Testis (tissue), 3 donors: ENCODE results near the gene HSPA9. TPM values are rescaled to one million over a fixed set of nuclear protein-coding genes. Genes with fewer than 3 reads are reported as not detected.

Source experiments
- DNase-seq: peaks from one replicate; pipeline ENCODE4 v3.0.0-alpha.2; 2019
- H3K27ac ChIP-seq, 2 donors: fragments of 200-600 bp; sonication (generic); one replicate each; pipeline ENCODE4 v1.5.1; 2019
- H3K27me3 ChIP-seq: fragments of 200-600 bp; sonication (generic); one replicate; pipeline ENCODE4 v1.5.1; 2019
- H3K36me3 ChIP-seq: fragments of 200-600 bp; sonication (generic); one replicate; pipeline ENCODE4 v1.5.1; 2017; ENCODE audit warnings: low read depth; ENCODE audit errors: missing control alignments
- H3K4me1 ChIP-seq: fragments of 200-600 bp; sonication (generic); one replicate; pipeline ENCODE4 v1.5.1; 2019
- H3K4me3 ChIP-seq, 2 donors: fragments of 200-600 bp; sonication (generic); one replicate each; pipeline ENCODE4 v1.5.1; 2017 to 2019
- H3K9me3 ChIP-seq: fragments of 200-600 bp; sonication (generic); one replicate; pipeline ENCODE4 v1.5.1; 2017
- POLR2A ChIP-seq: fragments of 450-650 bp; IDR thresholded peaks from one replicate; pipeline ENCODE4 v1.6.1; 2017; ENCODE audit warnings: antibody characterized with exemption, mild to moderate bottlenecking, moderate library complexity
- WGBS, 2 donors: methylation state at CpG; one replicate each; pipeline ENCODE4 v1.1.5; 2018; 5-methylcytosine and 5-hydroxymethylcytosine counted together
- intact Hi-C: fragments of 100-400 bp; cut with DNase I; formaldehyde crosslinking; loops from one replicate; pipeline ENCODE4 v1.15.1; 2023; ENCODE audit warnings: low total_unique reads
- polyA plus RNA-seq: library from polyadenylated mRNA; stranded (reverse); fragments of 350-450 nt; fragmentation: Illumina TruSeq; extraction: RNeasy Lipid Tissue Mini Kit (QIAGEN cat#74804); gene quantifications from one replicate; pipeline ENCODE4 v1.2.3, GENCODE V29; 2014; ENCODE audit warnings: low read depth, low replicate concordance; ENCODE audit not compliant: insufficient read depth
- total RNA-seq, 2 donors: library from RNA; depleted of rRNA; stranded (reverse); fragments of >200 nt; gene quantifications; one replicate each; pipeline ENCODE4 v1.2.3, GENCODE V29; 2016
- TF ChIP-seq, protein P1 (sequence below), 3 experiments: fragments of 450-650 bp in 2 of 3; fragments of 200-600 bp in 1 of 3; sonication (generic) in 1 of 3; IDR thresholded peaks; one replicate each; pipeline ENCODE4 v1.5.1; 2016 to 2019; ENCODE audit warnings: antibody characterized with exemption in 3 of 3, mild to moderate bottlenecking in 2 of 3, moderate library complexity in 1 of 3

The HSPA9 gene
- total and polyA plus RNA-seq, 3 donors from 2014 or later, result 145 to 243 (median 205) TPM

DNA sequence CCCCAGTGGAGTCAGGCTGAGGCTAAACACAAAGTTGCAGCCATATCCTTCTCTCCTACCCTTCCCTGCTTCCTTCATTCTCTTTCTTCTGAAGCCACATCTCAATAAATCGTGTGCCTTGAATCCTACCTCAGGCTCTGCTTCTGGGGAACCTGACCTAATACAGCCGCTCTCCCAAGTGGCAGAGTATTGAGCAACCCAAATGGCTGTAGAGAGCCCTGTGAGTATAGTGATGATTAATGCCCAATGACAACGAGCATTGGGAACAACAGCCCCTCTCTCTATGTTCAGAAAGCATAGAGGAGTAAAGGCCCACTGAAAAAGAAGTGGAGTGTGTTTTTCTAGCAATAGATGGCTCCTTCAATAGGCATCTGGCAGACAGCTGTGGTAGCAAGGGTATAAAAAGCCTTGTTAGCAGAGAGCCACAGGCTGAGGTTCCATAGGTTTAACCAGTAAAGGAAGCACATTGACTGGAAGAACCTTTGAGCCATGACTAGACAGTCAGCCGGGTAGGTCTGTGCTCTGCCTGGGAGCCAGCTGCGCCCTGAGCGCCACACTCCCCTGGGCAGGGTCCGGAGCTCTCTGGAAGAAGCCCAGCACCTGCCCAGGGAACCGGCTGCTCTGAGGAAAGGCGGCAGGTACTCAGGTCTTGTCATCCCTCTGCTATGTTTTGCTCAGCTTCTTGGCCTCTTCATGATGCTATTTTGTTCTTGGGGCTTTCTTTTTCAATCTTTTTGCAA is 22.6 kb upstream of the HSPA9 start:
- 94 to 96% methylated on average over 7 to 9 of the region's 9 CpGs for WGBS, 2 donors
- no peaks in the 10 kb centered on the region for H3K4me1 ChIP-seq
- H3K9me3 ChIP-seq, result no peaks in the 10 kb centered on the region
- H3K36me3 ChIP-seq, result no peaks in the 10 kb centered on the region
- no peak overlapping the region for H3K4me3 ChIP-seq
- H3K27me3 ChIP-seq, result no peaks in the 10 kb centered on the region
- intact Hi-C loops, result no loop called here
- no peak for DNase-seq
- TF ChIP-seq POLR2A, result no peak
- TF ChIP-seq, protein P1, sequence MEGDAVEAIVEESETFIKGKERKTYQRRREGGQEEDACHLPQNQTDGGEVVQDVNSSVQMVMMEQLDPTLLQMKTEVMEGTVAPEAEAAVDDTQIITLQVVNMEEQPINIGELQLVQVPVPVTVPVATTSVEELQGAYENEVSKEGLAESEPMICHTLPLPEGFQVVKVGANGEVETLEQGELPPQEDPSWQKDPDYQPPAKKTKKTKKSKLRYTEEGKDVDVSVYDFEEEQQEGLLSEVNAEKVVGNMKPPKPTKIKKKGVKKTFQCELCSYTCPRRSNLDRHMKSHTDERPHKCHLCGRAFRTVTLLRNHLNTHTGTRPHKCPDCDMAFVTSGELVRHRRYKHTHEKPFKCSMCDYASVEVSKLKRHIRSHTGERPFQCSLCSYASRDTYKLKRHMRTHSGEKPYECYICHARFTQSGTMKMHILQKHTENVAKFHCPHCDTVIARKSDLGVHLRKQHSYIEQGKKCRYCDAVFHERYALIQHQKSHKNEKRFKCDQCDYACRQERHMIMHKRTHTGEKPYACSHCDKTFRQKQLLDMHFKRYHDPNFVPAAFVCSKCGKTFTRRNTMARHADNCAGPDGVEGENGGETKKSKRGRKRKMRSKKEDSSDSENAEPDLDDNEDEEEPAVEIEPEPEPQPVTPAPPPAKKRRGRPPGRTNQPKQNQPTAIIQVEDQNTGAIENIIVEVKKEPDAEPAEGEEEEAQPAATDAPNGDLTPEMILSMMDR (IDR thresholded peaks at IDR 0.05), result no peak
- no peak overlapping the region for H3K27ac ChIP-seq

DNA sequence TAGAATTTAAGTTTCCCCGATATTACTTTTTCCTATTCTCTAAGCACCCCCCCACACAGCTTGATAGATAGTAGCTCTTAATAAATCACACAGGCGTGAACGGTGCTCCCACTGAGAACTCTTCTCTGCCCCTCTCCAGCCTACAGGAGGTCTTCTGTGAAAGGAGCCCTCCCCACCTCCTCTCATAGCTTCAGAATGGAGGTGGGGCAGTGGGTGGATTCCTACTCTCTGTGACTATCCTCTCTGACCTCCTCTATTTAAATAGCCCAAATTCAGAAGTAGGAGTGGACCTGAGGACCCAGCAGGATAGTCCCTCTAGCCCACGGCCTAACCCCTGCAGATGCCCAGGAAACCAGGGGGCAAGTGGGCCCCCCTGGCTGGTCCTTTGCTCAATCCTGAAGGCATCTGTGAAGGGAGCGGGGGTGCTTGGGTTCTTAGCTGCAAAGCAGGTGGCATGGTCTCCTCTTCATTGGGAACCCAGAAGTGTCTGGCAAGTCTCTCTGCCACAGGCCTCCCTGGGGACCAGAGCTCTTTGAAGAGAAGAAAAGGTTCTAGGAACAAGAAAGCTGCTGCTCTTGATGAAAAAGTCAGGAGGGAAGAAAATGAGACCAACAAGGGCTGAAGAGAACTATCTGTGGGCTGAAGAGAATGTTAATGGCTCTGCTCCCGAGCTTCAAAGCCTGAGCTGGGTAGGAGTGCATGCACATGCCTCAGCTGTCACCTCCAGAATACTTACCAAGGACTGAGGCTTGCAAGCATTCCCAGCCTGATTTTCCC is 21.1 kb upstream of the HSPA9 start:
- TF ChIP-seq, protein P1 (IDR thresholded peaks at IDR 0.05), result no peak
- TF ChIP-seq POLR2A, result no peak
- 84 to 89% methylated on average over 6 of the region's 6 CpGs for WGBS, 2 donors
- H3K36me3 ChIP-seq, result no peaks in the 10 kb centered on the region
- no peaks in the 10 kb centered on the region for H3K9me3 ChIP-seq
- H3K27me3 ChIP-seq, result no peaks in the 10 kb centered on the region
- no peaks in the 10 kb centered on the region for H3K4me1 ChIP-seq
- DNase-seq, result no peak
- H3K27ac ChIP-seq, result no peak overlapping the region
- H3K4me3 ChIP-seq, result no peak overlapping the region
- intact Hi-C loops, result no loop called here

DNA sequence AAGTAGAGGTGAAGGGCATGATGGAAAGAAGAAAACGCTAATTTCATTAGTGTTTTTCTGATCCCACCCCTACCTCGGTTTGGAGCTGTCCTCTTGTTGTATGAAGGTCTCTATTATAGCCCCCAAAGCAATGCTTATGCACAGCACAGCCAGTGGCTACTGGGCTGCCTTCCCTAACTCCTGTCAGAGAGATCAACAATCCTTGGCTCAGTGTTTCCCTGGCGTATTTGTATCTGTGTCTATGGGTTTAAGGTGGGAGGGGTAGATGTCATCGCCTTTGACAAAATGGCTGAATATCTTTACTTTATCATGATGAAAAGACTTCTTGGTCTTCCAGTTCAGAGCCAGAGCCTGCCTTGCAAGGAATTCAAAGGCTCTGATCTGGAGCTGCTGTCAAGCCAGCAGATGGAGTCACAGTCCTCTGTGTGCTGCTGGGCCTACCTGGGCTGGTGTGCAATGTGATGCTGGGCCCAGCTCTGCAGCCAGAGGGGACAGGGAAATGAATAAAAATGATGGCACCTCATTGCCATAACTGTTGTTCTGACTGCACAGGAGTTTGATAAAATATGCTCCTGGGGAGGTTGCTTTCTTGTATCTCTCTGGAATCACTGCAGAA is 20.1 kb upstream of the HSPA9 start:
- Histone ChIP-seq H3K4me3 (no peak overlapping the region), H3K9me3 (no peaks in the 10 kb centered on the region), H3K4me1 (no peaks in the 10 kb centered on the region), H3K27ac (no peak overlapping the region), H3K27me3 (no peaks in the 10 kb centered on the region), H3K36me3 (no peaks in the 10 kb centered on the region)
- TF ChIP-seq, protein P1 (IDR thresholded peaks at IDR 0.05), result no peak
- no peak for TF ChIP-seq POLR2A
- no peak for DNase-seq
- WGBS, 2 donors, result 77 to 80% methylated on average over 4 of the region's 4 CpGs
- intact Hi-C loops, result no loop called here

DNA sequence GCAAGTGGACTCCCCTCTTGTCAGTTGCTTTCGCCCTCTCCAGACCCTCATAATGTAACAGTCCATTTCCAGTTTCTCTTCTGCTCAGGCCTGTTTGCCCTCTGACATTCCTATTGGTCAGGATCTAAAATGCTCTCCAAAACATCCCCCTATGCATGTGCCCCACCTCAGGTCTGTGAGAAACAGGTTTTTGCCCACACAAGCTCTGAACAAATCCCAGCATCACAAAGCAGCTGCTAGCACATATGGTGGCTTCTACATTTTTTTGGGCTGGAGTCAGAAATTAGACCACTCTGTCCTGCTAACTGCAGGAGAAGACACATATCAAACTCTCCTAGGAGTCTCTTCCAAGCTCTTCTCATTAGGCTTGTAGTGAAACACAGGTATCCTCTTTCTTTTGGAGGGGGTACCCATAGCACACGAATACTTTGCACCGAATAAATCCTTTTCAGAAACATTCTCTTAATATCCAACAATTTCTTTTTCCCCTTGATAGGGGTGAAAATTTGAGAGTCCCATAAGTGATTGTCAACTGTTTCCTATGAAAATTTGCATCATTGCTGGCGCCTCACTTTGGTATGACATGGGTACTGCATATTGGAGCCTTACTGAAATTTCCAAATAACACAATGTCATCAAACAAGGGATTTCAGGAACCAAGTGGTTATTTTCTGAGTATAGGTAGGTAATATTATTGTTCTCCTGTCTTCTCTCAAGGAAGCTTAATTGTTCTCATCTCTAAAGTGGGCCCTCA is 19.3 kb upstream of the HSPA9 start:
- Histone ChIP-seq H3K9me3 (no peaks in the 10 kb centered on the region), H3K27me3 (no peaks in the 10 kb centered on the region), H3K27ac (no peak overlapping the region), H3K4me3 (no peak overlapping the region), H3K4me1 (no peaks in the 10 kb centered on the region), H3K36me3 (no peaks in the 10 kb centered on the region)
- intact Hi-C loops, result no loop called here
- no peak for DNase-seq
- TF ChIP-seq, protein P1 (IDR thresholded peaks at IDR 0.05), result peak in 1 of 3 experiments; percentile 21
- no peak for TF ChIP-seq POLR2A
- WGBS, 2 donors, result 96% methylated on average over 4 of the region's 4 CpGs
